HG02870 (cell line): ENCODE results near the gene HPCAL1.
A peak's percentile ranks its signal among the peaks of the same experiment; 100 is the strongest.

Experiments used
- ATAC-seq: cut with Tn5 transposase; IDR thresholded peaks from one replicate; pipeline ENCODE4 v1.9.1; 2021; ENCODE audit warnings: mild to moderate bottlenecking, moderate library complexity; ENCODE audit not compliant: unreplicated experiment

The HPCAL1 gene

DNA sequence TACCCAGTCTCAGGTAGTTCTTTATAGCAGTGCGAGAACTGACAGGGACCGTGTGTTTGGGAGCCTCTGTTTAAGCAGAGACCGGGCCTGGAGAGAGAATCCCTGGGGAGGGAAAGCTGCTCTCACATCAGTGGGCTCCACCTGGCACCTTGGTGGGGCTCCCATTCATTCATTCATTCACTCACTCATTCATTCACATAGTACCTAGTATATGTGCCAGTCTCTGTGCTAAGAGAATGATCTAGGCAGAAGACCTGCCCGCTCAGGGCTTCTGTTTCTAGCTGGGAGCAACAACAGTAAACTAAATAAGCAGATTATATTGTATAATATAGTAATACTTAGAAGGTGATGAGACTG lies 17.8 kb downstream of the HPCAL1 start:
- ATAC-seq = no peak

DNA sequence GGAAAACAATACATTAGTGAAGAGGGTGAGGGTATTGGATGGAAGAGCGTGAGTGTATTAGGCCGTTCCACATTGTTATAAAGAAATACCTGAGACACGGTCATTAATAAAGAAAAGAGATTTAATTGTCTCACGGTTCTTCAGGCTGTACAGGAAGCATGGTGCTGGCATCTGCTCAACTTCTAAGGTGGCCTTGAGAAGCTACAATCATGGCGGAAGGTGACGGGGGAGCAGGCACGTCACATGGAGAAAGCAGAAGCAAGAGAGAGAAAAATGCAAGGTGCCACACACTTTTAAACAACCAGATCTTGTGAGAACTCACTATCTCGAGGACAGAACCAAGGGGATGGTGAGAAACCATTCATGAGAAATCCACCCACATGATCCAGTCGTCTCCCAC lies 18.2 kb downstream of the HPCAL1 start:
- ATAC-seq = no peak

DNA sequence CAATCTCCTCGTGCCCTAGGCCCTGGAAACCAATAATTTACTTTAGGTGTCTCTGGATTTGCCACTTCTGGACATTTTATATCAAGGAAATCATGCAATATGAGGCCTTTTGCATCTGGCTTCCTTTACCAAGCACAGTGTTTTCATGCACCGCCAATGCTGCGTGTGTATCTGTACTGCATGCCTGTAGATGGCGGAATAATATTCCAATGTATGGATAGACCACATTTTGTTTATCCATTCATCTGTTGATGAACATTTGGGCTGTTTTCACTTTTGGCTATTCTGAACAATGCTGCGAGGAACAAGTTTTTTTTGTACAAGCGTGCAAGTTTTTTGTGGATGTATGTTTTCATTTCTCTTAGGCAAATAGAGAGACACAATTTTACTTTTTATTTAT lies 18.9 kb downstream of the HPCAL1 start:
- no peak for ATAC-seq

DNA sequence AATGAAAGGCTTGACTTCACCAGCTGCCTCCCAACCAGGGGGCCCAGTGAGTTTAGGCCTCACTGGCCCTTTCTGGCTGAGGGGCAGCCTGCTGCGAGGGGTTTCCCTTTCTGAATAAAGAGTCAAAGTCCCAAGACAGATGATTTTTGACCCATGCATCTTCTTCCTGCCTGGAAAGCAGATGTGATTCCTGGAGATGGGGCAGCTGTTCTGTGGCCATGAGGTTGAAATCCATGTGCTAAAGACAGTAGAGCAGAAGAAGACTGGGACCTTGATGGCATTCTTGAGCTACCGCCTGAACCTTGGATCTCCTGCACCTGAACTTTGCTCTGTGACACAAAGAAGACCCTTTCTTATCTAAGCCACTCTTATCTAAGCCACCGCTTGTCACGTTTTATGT lies 19.8 kb downstream of the HPCAL1 start:
- ATAC-seq = no peak

DNA sequence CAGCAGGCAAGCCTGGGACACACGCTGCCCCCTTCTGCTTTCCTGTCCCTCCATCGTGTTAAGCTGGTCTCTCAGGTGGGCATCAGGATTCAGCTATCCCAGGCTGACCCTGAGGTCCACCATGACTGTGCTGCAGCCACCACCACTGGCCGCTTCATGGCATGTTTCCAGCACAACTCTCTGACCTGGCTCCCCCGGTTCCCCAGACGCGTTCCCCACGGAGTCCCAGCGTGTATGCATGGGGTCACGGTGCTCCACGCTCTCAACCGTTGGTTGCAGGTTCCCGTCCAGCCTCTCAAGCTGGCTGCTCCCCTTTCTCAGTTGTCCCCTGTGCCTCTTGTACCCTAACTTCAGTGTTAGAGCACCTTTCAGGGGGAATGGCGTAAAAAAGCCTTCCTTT lies 20.3 kb downstream of the HPCAL1 start:
- ATAC-seq = no peak

DNA sequence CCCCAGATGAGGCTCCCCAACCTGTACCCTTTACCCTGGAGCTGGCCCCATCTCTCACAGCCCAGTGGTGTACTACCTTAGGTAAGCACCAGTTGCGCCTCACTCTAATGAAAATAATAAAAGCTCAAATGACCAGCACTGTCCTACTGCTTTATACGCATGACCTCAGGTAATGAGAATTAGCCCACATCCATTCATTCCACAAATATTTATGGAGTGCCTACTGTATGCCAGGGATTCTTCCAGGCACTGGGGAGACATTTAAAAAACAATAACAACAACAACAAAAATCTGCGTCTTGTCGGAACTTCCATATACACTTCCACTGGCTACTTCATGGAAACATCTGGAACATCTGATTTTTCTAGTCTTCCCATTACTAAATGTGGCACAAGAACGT lies 20.8 kb downstream of the HPCAL1 start:
- ATAC-seq = no peak

DNA sequence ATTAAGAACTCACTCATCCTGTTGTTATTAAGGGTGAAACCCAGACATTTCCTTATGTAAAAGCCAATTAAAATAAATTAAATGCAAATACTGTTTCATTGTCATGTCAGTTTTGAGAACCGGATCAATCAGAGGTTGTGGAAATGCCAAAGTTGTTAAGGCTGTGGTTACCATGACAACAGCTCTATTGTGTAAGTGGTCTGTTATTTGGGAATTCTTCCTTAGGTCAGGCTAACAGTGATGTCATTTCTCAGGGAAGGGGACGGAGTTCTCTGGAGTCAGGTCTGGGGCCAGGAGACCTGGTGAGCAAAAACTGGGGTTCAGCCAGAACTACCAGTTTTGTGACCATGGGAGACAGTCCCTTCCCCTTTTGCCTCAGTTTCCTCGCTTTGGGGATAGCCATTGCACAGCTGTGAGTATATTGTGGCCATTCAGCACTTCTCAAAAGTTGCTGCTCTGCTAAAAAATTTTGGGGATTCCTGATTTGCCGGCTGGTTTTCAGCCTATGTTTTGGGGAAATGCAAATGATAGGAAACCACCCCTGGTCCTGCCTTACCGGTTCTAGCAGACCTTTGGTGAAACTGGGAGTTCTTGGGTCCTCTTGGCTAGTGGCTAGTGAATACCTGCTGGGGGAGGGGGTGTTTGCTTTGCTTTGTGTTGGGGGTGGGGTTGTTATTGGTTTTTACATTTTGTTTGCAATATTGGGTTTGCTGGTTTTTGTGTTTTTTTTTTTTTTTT lies 21.6 kb downstream of the HPCAL1 start:
- no peak for ATAC-seq

DNA sequence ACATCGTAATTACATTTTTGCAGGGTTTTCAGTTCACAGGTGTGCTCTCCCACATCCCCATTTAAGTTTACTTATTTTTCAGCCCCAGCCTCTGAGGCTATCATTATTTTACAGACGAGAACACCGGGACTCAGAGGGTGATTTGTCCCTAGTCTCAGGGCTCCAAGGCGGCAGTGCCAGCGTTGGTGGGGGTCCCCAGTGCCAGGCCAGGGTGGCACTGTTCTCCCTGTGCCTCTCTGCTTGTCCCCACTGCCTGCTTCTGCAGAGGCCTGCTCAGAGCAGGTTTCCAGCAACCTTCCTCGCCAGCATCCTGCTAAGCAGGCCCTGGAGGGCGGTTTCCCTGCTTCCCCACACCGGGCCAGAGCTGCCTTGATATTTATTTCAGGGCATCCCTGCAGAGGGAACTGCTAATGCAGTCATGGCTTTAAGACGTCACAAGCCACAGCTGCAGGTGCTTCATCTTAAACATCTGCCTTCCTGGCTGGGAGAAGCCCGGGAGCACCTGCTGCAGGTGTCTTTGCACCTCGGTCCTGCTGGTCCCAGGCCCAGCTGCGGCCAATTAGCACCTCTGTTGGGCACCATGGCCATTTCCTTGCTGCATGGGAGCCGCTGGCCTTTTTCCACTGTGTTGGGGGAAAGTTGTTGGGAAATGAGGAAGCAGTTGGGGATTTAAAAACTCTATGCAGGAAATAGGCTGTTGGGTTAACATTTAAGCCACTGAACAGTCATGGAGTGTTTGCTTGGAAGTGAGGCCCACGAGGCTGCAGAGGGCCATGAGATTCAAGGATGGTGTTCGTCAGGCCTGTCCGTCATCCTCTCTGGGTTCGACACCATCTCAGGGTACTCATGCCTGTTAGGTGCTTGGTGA lies 22.8 kb downstream of the HPCAL1 start:
- ATAC-seq = no peak

DNA sequence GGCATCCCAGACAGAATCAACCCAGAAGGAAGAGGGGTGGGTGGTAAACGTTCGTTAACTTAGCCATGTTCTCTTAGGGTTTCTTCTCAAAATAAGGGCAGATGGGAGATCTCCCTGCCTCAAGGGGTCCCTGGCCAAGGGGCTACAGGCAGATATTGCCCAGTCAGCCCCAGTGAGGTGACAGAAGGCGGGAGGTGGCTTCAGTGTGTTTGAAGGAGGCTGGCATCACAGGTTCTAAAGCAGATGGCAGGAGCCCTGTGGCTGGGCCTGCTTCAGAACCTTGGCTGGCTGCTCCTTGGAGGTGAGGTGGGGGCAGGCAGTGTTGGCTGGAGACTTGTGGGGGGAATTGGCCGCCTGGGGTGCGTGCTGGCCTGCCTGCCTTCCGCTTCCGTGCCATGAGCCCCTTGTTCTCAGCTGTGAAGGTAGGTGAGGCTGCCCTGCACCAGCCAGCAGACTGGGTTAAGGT lies 23.5 kb downstream of the HPCAL1 start:
- no peak for ATAC-seq

DNA sequence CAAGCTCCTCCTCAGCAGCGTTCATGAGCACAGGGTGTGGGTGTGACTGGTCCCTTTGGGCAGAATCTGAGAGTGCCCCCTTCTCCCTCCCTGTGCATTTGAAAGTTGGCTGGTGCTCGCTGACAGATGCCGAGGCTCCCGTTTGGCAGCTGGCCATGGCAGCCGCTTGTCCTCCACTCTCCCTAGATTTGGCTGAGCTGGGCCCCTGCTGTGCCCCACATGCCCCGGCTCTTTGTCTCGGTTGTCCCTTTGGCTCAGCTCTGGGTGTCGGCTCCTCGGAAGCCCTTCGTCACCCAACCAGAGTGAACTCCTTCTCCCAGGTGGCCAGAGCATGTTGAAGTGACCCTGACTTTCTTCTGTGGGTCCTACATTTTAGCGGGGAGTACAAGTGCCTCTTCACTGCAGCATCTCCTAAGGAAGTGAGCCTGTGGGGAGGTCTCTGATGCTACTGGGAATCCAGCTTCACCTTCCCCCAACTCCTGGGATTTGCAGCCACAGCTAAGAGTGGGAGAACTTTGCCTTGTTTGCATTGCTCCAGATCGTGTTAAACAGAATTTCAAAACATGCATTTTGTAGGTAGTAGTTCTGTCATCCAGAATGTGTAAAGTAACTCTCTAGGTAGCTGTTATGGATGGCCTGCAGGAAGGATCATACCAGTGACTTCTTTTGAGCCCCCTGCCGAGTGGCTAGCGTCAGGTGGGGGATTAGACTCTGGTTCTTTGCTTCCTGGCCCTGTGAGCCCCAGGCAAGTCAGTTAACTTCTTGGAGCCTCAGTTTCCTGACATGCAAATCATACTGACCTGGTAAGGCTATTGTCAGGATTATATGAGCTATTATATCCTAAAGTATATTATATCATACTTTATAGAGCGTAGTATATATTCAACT lies 24.2 kb downstream of the HPCAL1 start:
- ATAC-seq = no peak

DNA sequence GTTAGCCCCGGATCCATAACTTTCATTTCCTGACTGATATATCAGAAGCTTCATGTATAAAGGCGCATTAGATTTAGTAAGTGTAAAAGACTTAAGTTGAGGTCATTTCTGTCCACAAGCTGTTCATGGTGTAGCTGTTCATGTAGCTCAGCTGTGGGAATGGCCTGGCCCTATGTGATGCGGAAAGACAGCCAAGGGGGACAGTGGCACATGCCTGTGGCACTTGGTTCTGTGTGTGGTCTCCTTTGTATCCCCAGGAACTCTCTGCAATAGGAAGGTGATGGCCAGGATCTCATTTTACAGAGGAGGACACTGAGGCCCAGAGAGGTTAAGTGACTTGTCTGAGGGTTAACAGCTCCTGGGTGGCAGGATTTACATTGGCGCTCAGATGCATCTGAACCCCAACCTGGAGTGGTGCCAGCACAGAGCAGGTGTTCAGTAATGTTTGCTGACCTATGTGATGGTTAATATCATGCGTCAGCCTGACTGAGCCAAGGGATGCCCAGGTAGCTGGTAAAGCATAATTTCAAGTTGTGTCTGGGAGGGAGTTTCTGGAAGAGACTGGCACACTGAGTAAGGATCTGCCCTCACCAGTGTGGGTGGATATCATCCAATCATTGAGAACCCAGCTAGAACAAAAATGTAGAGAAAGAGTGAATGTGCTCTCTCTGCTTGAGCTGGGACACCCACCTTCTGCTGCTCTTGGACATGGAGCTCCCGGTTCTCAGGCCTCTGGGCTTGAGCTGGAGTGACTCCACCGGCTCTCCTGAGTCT lies 25.4 kb downstream of the HPCAL1 start:
- no peak for ATAC-seq

DNA sequence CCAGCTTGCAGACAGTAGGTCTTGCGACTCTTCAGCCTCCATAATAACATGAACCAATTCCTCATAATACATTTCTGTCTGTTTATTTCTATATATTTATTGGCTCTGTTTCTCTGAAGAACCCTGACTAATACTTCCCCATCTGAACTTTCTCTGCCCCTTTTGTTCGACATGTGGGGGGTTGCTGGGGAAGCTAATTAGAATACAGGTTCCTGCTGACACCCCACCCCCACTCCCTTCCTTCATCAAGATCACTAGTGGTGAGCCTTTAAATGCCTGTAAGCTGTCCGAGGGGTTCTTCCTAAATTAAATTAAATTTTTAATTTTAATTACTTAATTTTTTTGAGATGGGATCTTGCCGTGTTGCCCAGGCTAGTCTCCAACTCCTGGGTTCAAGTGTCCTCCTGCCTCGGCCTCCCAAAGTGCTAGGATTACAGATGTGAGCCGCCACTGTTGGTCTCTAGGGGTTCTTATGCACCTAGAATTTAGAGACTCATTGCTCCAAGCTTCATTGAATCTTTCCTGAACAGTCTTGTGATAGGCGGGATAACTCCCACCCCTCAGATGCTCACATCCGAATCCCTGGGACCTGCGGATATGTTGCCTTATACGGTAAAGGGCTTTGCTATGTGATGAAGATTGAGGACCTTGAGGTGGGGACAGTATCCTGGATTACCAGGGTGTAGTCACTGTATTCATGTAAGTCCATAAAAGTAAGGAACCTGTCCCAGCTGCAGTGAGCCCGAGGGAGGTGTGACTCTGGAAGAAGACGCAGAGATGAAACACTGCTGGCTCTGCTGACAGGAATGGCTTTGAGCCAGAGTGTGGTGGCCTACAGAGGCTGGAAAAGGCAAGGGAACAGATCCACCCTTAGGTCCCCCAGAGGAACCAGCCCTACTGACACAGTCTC lies 26.2 kb downstream of the HPCAL1 start:
- no peak for ATAC-seq

DNA sequence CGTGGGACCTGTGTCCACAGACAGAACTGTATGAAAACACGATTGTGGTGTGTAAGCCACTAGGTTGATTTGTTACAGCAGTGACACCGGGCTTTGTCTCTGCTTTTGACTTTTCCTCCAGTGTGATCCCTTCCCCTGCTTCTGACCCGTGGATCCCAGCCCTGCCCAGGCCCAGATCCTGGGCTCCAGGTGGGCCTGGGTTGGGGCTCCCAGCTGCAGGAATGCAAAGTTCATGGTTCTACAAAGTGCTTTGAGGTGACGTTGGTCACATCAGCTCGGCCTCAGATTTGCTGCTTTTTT lies 26.8 kb downstream of the HPCAL1 start:
- no peak for ATAC-seq

DNA sequence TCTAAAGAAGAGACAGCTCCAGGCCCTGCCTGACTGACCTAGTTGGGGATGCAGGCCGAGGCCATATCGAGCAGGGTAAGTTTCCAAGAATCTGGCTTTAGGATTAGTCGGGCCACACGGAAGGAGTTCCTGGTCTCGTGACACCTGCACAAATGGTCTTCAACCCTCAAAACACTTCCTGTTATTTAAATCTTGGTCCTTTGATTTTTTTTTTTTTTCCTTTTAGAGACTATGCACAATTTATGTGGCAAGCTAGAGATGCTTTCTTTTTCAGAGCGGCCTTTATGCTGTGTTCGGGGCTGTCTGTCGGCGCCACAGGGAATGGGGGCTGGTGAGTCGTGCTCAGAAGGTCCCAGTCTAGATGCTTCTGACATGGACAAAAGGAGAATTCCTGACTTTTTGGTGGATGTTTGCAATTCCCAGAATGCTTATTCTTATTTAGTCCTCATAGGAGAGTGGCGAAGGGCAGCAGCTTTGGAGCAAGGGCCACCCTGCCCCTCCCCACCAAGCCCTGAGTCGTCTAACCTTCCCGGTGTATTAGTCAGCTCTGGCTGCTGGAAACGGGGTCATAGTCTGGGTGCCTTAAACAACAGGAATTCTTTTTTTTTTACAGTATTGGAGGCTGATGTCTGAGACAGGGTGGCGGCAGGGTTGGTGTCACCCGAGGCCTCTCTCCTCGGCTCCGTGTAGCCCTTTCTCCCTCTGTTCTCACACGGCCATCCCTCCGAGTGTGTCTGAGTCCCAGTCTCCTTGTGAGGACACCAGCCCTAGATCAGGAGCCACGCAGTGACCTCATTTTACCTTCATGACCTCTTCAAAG lies 27.4 kb downstream of the HPCAL1 start:
- ATAC-seq = no peak

DNA sequence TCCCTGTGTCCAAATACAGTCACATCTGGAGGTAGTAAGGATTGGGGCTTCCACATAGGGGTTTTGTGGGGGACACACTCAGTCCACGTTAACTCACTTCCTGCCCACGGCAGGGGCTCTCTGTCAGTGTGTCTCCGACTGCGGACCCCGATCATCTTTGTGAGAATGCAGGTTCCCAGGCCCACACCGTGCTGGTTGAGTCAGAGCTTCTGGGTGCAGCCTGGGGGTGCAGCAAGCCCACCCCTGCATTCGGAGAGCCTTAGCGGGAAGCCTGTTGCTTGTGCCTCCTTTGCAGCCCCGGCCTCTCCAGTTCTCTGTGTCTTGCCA lies 28.0 kb downstream of the HPCAL1 start:
- no peak for ATAC-seq

DNA sequence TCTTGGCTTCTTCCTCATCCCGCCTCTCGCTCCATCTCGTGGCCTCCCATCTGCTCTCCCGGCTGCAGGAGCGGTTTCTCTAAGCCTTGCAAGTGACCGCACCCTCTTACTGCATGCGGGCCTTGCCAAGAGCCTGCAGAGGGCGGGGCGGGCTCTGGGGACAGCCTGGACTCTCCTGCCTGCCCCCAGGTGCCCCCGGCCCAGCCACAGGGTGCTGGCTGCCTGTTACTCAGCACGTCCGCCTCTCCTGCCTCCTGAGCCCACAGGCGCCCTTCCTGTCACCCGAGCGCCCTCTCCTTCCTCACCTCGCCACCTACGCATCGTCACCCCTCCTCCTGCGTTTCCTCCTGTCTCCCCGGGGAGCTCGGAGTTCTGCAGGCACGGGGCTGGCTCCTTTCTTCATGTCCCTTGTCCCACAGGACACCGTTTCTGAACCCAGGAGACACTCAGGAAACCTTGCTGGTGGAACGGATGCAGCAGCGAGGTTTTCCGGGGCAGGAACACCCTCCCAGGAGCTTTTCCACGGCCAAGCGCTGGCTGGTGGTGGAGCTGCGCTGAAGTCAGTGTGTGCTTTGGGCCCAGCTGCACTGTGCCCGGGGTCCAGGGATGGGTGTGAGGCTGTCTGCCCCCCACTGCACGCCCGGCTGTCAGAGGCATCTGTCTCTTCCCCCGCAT lies 28.5 kb downstream of the HPCAL1 start:
- ATAC-seq = peak; percentile 37

DNA sequence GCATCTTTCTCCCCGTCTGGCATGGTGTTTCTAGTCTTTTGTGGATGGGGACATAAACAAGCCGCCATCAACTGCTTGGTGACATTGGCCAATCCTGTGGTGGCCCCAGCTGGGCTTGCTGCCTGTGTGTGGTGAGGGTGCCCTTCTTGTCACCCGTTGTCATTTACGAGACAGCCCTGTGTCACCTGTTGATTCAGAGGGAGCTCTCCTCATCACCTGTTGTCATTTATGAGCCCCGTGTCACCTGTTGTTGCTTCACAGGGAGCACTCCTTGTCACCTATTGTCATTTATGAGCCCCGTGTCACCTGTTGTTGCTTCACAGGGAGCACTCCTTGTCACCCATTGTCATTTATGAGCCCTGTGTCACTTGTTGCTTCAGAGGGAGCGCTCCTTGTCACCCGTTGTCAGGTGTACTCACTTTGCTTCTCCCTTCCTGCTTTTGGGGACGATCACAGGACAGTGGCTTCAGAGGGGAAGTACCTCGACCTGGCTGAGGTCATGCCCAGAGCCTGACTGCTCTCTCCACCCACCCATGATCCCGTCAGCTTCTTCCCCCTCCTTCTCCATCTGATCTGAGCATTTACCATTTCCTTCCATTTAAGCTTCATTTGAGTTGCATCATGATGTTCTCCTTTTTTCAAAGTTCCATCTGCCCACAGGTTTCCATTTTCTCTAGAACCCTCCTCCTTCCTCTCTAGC lies 29.1 kb downstream of the HPCAL1 start:
- peak; percentile 63 for ATAC-seq
